Astrocyte of the cerebellum (primary cell): Measurements from ENCODE around the gene CENPF.

Source experiments
- DNase-seq: peaks from one replicate; pipeline ENCODE4 v3.0.0-alpha.2; 2011; ENCODE audit warnings: low read depth
- H3K4me3 ChIP-seq: 2 replicates; pipeline ENCODE4 v1.5.1; 2011; ENCODE audit warnings: mild to moderate bottlenecking, low read depth, low read length, moderate library complexity
- CTCF ChIP-seq: IDR thresholded peaks from 2 replicates; pipeline ENCODE4 v1.5.1; 2012; ENCODE audit warnings: low read length, low read depth, moderate library complexity, mild to moderate bottlenecking; ENCODE audit errors: missing control alignments
- in situ Hi-C: cut with HindIII; loops from 2 replicates; pipeline ENCODE4 v1.10.0; 2017; ENCODE audit warnings: low sequenced_read_pairs

The CENPF gene

GRCh38 chr1:214686497-214686896, 83.5 kb downstream of the CENPF start:
- TF ChIP-seq CTCF: no peak
- in situ Hi-C loops: no loop called here
- no peak overlapping the region for H3K4me3 ChIP-seq
- no peak for DNase-seq

- TF ChIP-seq CTCF: no peak
- DNase-seq: no peak
- H3K4me3 ChIP-seq: no peak overlapping the region
- in situ Hi-C loops: no loop called here
These were observed 85.9 kb downstream of the CENPF start for GRCh38 chr1:214688891-214689290.

- no peak overlapping the region for H3K4me3 ChIP-seq
- in situ Hi-C loops: no loop called here
- TF ChIP-seq CTCF: no peak
- DNase-seq: no peak
These were observed 91.8 kb downstream of the CENPF start for GRCh38 chr1:214694769-214695168.

- in situ Hi-C loops: no loop called here
- no peak for DNase-seq
- H3K4me3 ChIP-seq: no peak overlapping the region
- TF ChIP-seq CTCF: no peak
These were observed 95.6 kb downstream of the CENPF start for GRCh38 chr1:214698559-214698958.

- TF ChIP-seq CTCF: no peak
- no peak overlapping the region for H3K4me3 ChIP-seq
- in situ Hi-C loops: no loop called here
- no peak for DNase-seq
These were observed 97.4 kb downstream of the CENPF start for GRCh38 chr1:214700437-214700836.

- in situ Hi-C loops: no loop called here
- no peak for DNase-seq
- TF ChIP-seq CTCF: no peak
- H3K4me3 ChIP-seq: no peak overlapping the region
These were observed 99.6 kb downstream of the CENPF start for GRCh38 chr1:214702556-214702955.
